HG03457 (cell line): ENCODE data around the gene PRDX2.

Experiments
- ATAC-seq: cut with Tn5 transposase; IDR thresholded peaks from one replicate; pipeline ENCODE4 v1.9.1; 2021; ENCODE audit warnings: moderate number of reproducible peaks; ENCODE audit not compliant: unreplicated experiment

The PRDX2 gene

DNA sequence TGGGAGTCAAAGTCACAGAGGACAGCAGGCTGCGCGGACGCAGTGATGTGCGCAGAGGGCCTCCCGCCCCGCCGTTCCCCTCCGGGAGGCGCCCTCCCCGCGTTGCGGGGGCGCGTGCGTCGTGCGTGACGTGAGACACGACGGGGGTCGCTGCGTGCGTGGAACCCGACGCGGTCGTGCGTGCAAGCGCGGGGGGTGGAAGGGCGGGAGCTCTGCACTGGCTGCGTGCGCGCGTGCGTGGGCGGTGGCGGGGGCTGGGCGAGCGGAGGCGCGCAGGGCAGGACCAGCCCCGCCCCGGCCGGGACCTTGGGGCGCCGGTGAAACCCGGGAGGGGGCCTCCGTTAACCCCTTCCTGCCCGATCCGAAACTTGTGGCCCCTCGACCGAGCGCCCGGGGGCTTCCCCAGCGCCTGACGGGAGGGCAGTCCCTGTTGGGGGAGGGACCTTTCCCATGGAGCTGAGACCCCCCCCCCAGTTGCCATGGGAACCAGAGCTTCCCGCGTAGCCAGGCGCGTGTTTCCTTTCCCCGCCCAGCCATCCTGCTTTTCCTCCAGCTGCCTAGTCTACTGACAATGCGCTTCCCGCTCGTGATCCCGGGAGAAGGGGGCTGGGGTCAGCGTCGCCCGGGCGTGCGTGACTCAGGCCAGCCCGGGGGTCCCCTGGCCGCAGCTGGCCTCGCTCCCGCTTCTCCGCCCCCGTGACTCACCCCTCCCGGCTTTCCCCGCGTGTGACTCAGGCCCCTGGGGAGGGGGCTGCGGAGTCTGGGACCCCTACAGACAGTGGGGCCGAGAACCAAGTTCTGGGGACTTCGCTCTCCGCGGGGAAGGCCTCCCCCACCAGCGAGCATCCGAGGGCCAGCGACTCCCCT lies 18.9 kb downstream of the PRDX2 start:
- ATAC-seq, result no peak

DNA sequence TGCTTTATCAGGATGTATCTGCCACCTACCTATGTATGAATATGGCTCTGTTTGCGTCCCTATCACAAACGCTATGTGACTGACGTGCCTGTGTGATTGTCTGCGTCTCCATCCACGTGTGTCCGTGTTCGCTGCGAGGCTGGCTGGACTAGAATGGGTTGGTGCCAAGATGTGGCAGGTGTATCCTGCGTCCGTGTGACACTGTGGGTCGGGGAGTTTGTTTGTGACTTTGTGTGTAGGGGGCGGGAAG lies 19.5 kb downstream of the PRDX2 start:
- ATAC-seq, result no peak

DNA sequence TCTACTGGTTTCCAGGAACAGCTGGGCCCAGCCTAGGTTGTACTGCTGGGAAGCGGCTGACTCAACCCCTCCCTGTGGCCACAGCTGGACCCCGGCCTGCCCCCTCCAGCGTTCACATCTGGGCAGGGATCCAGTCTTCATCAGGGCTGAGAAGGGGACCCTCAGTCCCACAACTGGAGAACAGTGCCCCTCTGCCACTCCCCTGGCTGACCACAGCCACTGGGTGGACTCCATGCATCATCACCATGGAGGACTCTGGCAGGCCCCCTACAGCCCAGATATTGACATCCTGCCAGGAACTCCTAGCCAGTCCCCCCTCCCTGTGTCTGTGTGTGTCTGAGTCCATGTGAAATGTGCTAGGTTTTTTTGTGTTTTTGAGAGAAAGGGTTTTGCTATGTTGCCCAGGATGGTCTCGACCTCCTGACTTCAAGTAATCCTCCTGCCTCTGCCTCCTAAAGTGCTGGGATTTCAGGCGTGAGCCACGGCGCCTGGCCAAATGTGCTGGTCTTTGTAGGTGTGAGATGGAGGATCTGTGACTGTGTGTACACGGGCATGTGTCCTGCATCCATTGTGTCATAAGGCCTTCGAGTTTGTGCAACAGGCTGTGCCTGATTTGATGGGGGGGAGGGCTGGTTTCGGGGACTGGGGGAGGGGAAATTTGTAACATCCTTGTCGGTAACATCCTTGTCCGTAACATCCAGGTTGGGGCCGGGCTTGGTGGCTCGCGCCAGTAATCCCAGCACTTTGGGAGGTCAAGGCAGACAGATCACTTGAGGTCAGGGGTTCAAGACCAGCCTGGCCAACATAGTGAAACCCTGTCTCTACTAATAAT lies 22.2 kb downstream of the PRDX2 start:
- ATAC-seq, result no peak

DNA sequence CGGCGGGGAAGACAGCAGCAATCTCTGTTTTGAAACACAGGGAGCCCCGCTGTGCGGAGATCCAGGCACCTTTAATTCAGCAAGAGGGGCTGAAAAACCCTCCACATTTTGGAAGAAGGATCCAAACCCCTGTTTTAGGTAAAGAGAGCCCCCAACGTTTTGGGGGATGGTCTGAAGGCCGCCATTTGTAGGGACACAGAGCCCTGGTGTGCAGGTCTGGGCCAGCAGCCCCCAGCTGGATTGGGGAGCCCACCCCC lies 22.8 kb downstream of the PRDX2 start:
- ATAC-seq, result no peak

DNA sequence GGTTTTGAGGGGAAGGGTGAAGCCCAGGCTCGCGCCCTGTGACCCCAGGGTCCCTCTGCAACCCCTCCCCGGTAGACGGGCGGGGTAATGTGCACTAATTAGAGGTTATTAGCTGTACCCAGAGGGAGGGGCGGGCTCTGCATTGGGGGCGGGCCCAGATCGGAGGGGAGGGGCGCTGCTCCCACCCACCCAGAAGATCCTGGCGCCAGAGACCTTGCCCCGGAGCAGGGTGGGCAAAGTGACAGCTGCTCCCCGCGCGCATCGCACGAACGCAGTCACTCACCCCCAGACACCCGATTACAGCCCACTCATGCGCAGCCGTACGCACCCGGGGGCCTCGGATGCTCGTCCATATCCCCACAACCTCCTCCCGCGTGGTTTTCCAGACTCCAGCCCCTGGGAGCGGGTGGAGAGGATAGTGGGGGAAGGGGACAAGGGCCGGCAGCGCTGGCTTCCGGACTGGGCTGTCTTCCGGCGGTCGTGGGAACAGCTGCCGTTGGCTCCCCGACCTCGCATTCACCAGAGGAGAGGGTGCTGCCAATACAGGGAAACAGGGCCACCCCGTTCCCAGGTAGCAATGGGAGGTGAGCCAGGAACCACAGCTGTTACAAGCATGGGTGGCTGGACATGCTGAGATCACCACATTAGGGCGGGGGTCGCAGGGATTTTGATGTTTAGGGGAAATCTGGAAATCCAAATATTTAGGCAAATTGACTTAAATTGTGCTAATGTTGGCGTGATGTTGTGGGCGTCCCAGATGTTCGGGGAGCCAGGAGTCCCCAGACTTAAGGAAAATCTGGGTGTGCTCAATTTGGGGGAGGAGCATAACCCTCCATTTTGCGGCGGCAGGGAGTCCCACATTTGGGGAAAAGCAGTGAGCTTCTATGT lies 23.3 kb downstream of the PRDX2 start:
- no peak for ATAC-seq

DNA sequence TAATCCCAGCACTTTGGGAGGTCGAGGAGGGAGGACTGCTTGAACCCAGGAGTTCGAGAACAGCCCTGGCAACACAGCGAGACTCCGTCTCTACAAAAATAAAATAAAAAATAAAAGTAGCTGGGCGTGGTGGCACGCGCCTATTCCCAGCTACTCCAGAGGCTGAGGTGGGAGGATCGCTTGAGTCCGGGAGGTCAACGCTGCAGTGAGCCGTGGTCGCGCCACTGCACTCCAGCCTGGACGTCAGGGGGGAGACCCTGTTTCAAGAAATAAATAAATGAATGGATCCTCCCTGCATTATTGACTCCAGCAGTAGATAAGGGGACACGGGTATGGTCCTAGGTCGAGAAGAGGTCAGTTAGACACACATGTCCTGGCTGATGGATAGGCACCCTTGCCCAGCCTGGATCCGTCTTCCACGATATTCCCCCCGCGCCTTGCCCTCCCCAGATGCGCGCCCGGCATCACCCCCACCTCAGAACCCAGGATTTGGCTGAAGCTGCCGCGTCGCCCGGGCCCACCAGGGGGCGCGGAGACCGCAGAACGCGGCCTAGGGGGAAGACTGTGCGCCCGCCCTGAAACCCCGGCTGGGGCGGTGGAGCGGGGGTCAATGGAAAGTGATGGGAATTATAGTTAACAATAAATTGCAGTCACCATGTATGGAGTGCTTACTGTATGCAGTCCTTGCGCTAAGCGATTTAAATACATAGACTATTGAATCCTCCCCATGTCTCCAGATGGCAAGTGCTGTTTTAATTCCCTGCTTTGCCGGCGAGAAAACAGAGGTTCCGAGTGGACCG lies 24.2 kb downstream of the PRDX2 start:
- no peak for ATAC-seq

DNA sequence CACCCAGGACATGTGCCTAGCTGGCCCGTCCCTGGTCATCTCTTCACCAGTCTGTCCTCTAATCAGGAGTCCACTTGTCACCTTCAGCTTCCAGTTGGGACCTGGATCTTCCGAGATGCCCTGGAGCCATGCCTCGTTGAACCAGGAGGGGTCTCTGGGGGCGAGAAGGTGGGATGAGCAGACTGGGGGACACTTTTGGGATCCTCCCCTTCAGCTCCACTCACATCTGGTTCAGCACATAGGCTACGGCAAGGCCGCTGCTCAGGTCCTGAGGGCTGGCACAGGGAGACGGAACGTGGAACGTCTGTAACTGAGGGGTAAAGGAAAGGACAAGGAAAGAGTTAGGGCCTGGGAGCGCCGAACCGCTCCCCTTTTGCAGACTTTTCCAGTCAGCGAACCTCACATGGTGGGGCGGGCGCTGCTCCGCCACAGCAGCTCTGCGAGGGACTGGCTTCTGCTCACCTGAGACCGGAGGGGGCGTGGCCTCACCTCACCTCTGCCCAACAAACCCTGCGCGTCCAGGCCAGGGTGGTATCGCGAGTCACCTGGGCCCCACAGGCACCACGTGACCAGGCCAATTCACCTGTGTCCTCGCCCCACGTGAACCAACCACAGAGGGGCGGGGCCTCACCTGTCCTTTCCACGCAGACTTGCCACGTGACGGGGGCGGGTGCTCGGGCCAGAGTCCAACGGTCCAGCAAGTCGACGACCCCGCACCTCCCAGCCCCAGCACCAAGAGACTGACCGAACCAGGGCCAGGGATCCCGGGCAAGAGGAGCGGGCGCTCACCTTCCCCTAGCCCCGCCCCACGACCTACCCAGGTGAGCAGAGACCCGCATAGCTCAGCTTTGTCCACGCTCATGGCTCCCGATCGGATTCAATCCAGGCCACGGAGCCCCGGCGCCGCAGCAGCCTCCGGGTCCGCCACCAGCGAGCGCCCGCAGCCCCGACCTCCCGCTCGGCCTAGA lies 26.7 kb downstream of the PRDX2 start, which contains the start of gene HOOK2:
TSS of gene HOOK2 (minus strand) at position 965 of the 968 bp plus-strand sequence. CDS start at position 862, 103 bp downstream.
- ATAC-seq, result no peak

DNA sequence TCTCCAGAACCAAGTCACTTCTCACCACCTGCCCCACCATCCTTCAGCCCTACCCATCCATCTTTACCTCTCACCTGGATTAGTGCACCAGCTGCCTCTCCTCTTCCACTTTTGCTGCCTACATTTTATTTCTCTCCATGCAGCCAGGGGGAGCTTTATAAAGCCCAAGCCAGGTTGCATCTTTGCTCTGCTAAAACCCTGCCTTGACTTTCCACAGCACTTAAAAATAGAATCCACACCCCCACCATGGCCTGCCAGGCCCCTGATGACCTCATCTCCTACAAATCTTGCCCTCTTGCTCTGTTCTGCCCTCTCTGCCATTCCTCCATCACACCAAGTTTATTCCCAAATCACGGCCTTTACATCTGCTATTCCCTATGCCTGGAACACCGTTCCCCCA lies 28.0 kb downstream of the PRDX2 start:
- ATAC-seq, result no peak

DNA sequence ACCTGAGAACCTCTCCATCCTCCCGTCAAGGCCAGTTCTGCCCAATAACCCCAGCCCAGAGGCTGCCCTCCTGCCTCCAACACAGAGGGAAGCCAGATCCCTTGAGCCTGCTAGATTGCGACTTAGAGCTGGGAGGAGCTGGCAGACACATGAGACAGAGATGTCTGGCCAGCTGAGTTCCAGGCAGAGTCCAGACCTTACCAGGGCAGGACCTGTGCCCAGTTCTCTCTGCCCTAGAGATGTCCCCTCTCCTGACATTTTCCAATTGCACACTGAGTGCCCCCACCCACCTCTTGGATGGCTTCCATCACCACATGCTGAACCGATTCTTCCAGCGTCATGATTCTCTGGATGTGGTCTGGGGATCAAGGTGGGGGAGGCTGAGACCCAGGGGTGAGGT lies 29.3 kb downstream of the PRDX2 start:
- ATAC-seq, result no peak

DNA sequence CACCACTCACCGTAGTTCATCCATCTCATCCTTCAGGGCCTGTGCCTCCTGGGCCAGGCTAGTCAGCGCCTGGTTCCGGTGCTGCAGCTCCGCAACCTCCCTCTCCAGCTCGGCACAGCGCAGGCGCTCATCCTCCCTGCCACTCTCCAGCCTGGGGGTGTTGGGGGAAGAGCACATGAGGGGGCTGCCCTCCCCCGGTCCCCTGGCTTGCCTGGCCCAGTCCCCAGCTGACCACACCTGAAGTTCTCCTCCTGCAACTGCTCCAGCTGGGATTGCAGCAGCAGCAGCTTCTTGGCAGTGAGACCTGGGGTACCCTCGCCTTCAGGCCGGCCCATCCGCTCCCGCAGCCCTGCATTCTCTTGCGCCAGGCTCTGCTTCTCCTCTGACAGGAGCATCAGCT lies 30.7 kb downstream of the PRDX2 start:
- no peak for ATAC-seq

DNA sequence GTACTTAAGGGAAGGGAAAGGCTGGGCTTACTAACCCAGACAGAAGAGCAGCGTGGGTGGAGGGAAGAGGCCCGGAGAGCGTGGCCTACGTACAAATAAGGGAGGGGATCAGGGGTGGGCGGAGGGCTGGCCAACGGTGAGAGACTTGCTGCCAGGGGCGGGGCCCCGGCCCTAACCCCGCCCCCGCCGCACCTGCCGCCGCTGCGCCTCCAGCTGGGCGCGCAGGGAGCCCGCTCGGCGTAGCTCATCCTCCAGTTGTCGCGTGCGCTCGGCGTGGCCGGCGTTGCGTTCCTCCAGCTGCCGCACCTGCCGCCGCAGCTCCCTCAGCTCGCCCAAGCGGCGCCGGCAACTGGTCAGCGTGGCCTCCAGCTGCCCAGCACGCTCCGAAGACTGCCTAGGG lies 31.9 kb downstream of the PRDX2 start:
- no peak for ATAC-seq

DNA sequence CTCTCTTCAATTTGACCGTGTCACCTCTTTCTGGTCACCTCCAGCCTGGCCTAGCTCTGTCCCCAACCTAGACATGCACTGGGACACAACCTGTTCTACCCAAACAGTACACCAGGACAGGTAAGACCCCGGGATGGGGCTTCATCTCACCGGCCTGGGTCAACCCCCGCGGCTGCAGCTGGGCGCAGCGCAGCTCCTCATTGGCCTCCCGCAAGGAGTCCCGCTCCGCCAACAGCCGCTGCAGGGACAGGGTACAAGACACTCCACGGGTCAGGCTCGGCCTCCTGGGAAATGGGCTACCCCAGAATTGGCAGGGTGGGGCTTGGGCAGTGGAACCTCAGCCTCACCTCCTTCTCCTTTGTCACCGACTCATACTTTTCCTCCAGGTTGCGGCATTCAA lies 33.9 kb downstream of the PRDX2 start:
- no peak for ATAC-seq

DNA sequence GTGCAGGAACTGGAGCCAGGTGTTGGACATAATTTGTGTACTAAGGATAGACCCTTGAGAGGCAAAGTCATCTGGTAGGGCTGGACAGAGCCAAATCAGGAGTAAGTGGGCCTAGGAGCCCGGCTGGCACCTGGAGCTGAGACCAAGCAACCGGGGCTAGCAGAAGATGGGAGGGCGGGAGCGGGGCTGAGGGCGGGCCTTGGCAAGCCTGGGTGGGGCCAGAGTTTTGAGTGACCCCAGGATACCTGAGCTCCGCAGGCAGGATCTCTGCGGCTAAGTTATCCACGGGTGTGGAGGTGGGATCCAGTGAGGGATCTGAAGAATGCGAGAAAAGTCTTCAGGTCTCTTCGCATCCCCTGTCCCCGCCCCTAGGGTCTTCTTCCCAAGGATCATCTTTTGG lies 34.5 kb downstream of the PRDX2 start:
- ATAC-seq, result no peak

DNA sequence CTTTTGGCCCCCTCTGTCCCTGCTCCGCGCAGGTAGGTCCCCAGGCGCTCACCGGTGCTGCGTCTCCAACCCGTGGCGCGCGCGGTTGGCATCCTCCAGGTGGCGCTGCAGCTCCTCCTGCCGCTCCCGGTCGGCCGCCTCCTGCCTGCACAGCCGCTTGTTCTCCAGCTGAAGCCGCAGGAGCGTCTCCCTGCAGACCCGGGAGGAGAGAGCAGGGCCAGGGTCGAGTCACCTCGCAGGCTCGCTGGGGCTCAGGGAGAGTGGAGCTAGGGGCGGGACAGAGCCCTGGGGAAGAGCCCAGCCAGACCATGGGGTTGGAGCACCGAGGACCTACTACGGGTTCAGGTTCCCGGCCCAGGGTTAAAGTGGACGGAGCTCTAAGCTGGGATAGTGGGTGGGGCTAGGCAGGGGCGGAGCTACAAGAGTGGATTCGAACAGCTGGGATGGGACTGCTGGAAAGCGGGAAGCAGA lies 35.5 kb downstream of the PRDX2 start:
- ATAC-seq, result no peak

DNA sequence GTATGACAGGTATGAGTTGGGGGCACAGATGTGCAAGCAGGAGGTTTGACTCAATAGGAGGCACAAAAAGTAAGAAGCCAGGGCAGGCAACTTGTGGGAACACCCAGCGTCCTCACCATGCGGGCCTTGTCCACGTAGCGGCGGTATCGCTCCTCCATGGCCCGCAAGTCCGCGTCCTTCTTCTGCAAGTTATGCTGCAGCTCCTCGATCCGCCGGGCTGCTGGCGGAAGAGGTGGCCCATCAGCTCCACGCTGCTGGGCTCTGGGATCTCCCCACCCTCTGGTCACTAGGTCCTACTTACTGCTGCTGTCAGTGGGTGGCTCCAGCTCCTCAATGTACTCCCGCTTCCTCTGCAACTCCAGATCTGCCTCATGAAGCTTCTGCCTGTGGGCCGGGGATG lies 36.9 kb downstream of the PRDX2 start:
- no peak for ATAC-seq

DNA sequence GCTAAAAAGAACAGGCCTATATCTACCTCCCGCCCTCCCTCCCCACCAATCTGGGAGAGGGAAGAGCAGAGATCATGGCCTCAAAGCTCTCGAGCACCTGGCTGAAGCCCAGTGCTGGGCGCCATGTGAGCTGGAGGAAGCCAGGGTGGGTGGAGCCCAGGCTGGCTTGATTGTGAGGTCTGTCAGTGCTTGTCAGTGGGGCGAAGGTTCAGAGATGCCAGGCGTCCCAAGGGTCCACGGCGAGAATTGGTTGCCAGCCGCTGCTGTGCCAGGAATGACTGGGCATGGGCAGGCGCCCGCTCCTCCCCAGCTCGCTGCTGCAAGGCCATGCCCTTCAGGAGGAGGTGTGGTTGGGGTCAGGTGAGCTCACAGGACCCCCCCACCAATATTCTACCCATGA lies 38.5 kb downstream of the PRDX2 start:
- ATAC-seq, result no peak

DNA sequence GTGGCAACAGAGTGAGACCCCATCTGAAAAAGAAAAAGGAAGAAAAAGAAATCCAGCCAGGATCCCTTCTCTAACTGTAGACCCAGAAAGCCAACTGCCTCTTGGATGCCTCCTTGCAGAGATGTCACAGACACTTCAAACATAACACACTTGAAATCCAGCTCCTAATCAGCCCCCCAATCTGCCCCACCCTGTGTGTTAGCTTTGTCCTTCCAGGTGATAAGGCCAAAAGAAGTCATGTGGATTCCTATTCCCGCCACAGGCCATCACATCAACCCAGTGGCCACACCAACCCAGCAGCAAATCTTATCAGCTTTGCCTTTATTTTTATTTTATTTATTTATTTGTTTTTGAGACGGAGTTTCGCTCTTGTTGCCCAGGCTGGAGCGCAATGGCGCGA lies 41.9 kb downstream of the PRDX2 start:
- ATAC-seq, result no peak

DNA sequence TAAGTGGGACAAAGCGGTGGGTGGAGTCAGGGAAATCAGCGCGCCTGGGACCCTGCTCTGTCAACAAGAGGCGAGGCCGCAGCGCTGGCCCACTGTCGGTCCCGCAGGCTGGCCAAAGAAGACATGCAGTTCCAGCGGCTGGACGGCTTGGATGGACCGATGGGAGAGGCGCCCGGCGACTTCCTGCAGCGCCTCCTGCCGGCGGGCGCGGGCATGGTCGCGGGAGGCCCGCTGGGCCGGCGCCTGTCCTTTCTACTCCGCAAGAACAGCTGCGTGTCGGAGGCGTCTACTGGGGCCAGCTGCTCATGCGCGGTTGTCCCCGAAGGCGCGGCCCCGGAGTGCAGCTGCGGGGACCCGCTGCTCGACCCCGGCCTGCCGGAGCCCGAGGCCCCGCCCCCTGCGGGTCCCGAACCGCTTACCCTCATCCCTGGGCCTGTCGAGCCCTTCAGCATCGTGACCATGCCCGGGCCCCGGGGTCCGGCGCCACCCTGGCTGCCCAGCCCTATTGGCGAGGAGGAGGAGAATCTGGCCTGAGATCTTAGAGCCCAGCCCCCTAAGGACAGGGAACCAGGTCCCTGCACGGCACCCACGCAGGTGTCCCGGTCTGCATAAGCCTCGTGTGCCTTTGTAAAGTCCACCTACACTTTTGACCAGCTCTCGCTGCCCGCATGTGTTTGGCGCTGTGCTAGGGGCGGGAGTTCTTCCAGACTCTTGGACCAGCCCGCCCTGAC lies 43.9 kb downstream of the PRDX2 start:
- ATAC-seq, result no peak
